Epithelial cell of prostate (primary cell): ENCODE measurements around the gene GHDC.
"Not testable (repeated sequence)": the region's sequence is repeated elsewhere in the genome, so short reads cannot be mapped to it uniquely, and the experiment has no call there.

Source experiments
- DNase-seq: peaks from one replicate; pipeline ENCODE4 v3.0.0-alpha.2; 2011; ENCODE audit warnings: low read depth, low spot score
- H3K27ac ChIP-seq: fragments of 450-650 bp; 2 replicates; pipeline ENCODE4 v1.5.1; 2017; ENCODE audit warnings: mild to moderate bottlenecking

The GHDC gene

DNA sequence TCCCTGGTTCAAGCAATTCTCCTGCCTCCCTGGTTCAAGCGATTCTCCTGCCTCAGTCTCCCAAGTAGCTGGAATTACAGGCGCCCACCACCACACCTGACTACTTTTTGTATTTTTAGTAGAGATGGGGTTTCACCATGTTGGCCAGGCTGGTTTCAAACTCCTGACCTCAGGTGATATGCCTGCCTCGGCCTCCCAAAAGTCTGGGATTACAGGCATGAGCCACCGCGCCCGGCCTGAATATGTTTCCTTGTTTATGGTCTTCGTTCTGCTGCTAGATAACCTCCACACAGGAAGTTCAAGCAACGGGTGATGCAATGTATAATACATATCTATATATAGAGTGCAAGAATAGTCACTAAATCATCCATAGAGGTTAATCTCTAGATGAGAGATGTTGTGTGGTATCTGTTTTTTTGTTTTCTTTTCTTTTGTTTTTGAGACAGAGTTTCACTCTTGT is 11.9 kb upstream of the GHDC start:
- DNase-seq, H3K27ac ChIP-seq: not testable (repeated sequence)

DNA sequence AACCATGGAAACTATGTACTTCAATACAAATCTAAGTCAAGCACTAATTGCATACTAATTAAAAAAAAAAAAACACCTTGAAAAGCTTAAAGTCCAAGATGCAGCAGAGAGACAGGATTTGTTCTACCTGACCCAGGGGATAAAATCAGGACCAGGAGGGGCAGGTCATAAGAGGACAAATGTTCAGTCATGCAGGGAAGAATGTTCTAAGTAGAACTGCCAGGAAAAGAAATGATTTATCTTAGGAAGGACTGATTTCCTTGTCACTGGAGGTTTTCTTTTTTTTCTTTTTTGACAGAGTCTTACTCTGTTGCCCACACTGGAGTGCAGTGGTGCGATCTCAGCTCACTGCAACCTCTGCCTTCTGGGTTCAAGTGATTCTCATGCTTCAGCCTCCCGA is 9.1 kb upstream of the GHDC start:
- DNase-seq: no peak
- no peak overlapping the region for H3K27ac ChIP-seq

DNA sequence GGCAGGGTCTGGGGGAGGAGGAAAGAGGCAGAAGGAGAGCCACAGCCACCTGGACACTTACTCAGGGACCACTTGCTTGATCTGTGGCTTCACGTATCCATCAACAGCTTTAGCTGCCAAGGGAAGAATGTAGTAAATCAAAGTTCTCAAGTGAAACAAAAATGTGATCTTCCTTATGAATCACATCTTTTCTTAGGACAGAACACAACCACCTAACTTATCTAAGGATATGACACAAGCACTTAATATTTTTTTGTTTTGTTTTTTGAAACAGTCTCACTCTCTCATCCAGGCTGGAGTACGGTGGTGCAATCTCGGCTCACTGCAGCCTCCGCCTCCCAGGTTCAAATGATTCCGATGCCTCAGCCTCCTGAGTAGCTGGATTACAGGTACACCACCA is 8.4 kb upstream of the GHDC start:
- DNase-seq: no peak

DNA sequence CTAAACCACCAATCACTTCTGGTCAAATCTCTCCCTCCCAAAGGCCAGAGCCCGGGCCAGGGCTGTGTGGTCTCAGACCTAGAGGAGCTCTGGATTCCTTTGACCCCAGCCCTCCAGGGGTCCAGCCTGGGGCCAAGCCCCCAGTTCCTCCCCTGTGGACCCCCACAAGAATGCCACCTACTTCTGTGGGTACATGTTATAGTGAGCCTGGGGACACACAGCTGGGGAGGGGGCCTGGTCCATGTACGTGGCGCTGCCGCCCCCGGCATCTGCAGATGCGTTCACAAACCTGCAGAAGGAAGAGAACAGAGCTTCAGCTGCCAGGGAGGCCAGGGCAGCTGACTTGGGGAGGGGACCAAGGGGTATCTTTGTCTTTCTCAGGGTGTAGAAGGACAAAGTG is 7.9 kb upstream of the GHDC start:
- H3K27ac ChIP-seq: no peak overlapping the region

More for the DNA sequence above, 8.4 kb upstream of the GHDC start:
- H3K27ac ChIP-seq: no peak overlapping the region

DNA sequence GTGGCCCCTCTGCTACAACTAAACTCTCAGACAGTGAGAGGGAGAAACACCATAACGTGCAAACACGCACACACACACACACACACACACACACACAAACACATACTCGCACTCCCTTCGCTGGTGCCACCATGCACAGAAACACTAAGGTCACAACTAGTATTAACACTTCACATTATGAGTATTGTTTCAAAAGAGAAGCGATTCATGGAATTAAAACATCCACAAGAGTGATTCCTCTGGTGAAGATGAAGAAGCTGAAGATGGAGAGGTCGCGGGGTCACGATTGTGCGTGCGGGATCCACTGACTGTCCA is 7.1 kb upstream of the GHDC start:
- H3K27ac ChIP-seq: no peak overlapping the region
- DNase-seq: no peak

More for the DNA sequence above, 7.9 kb upstream of the GHDC start:
- DNase-seq: no peak

DNA sequence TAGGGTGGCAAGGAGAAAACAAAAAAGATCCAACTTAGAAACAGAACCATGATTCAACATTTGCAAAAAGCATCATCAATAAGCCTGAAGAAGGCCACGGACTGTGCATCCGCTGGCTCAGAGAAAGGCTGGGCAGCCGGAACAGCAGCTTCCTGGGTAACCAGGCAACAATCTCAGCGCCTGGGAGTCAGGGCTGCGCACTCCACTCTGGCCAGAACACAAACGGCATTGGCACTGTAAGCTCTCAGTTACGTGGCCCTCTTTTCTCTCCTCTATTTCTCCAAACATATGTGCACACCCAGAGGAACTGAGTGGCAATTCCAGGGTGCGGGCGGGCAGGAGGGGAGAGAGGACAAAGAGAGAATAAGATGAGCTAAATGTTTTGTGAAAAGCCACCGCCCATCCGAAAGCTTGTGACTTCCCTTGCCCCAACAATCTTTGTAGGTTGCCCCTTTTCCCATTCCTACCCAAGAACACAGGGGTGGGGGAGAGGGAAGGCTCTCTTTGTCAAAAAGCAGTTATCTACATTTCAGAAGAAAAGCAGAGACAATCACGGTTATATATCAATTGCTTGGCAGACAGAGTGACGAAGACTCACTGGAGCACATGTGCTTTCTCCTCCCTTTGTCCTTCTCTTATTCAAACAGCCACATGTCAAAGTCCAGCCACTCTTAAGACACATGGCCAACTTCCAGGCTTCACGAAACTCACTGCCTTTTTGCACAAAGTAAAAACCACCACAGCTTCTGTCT is 6.6 kb upstream of the GHDC start:
- H3K27ac ChIP-seq: no peak overlapping the region
- no peak for DNase-seq

DNA sequence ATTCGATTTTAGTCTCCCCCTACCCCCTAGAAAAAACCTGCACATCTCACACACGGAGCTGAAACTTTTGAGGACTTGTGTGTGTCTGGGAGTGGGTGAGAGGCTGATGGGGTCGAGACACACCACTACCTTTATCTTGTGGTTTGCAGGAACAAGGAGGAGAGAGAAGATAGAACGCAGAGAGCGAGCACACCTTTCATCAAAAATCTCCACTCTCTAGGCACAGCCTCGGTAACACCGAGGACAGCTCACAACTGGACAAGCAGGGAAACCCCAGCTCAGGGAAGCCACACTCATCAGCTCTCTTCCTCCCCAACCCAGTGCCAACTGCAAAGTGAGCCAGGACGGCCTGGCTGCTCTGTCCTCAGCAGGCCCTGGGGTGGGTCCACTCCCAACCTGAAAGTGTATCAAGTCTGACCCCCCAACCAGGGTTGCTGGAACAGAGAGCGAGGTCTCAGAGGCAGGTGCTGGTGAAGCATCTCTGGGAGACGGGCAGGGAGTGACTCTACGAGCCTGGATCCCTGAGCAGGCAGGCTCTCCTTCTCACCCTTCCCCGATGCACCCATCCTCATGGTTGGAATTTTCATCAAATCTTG is 5.2 kb upstream of the GHDC start:
- DNase-seq: no peak
- no peak overlapping the region for H3K27ac ChIP-seq

DNA sequence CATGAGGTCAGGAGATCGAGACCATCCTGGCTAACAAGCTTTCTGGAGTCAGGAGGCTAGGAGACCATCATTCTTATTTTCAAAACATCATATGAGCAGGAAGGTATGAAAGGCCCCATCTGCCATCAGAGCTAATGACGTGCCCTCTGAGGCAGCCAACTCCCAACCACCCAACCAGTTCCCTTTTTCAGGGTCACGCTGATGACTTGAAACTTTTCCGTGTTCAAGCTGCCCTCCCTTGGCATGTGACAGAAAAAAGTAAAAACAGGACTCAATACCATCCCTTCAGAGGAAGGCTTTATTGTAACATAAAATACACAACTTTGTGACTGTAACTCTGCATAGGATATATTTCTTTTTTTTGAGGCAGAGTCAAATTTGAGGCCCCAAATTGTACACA is 4.6 kb upstream of the GHDC start:
- no peak overlapping the region for H3K27ac ChIP-seq
- DNase-seq: no peak

DNA sequence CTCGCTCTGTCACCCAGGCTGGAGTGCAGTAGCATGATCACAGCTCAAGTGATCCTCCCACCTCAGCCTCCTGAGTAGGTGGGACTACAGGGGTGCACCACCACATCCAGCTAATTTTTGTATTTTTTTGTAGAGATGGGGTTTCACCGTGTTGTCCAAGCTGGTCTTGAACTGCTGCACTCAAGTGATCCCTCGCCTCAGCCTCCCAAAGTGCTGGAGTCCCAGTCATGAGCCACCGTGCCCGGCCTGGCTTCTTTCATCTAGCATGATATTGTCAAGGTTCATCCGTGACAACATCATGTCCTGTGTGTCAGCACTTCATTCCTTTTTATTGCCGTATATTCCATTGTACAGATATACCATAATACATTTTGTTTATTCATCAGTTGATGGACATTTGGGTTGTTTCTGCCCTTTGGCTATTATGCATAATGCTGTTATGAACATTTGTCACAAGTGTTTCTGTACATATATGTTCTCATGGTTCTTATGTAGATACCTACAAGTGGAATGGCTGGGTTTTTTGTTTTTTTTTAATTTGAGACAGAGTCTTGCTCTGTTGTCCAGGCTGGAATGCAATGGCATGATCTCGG is 3.4 kb upstream of the GHDC start:
- H3K27ac ChIP-seq: no peak overlapping the region
- DNase-seq: no peak

DNA sequence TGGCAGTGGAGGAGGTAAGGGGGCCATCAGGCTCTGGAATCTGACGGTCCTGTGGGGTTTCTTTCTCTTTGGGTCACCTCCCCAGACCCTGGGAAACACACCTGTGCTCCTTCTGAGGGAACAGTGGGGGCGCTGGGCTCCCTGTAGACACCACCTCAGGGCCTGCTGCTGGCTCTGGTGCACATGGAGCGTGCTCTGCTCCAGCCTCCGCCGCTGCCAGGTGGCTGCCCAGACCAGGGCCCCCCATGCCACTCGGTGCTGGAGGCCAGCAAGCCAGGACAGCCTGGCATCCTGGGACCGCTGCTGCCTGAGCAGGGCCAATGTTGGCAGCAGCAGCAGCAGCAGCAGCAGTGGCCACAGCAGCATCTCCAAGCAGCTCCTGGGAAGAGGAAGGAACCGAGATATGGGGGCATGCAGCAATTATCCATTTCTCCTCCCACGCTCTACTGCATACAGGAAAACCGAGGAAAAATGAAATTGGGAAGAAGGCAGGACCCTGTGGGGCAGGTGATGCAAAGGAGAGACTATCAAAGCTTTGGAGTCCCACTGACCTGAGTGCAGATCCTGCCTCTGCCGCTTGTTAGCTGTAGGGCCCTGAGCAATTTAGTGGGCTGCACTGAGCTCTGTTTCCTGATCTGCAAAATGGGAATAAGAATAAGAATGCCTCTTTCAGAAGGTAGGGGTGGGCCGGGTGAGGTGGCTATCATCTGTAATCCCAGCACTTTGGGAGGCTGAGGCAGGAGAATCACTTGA is 902 bp downstream of the GHDC start:
- H3K27ac ChIP-seq: no peak overlapping the region
- no peak for DNase-seq

DNA sequence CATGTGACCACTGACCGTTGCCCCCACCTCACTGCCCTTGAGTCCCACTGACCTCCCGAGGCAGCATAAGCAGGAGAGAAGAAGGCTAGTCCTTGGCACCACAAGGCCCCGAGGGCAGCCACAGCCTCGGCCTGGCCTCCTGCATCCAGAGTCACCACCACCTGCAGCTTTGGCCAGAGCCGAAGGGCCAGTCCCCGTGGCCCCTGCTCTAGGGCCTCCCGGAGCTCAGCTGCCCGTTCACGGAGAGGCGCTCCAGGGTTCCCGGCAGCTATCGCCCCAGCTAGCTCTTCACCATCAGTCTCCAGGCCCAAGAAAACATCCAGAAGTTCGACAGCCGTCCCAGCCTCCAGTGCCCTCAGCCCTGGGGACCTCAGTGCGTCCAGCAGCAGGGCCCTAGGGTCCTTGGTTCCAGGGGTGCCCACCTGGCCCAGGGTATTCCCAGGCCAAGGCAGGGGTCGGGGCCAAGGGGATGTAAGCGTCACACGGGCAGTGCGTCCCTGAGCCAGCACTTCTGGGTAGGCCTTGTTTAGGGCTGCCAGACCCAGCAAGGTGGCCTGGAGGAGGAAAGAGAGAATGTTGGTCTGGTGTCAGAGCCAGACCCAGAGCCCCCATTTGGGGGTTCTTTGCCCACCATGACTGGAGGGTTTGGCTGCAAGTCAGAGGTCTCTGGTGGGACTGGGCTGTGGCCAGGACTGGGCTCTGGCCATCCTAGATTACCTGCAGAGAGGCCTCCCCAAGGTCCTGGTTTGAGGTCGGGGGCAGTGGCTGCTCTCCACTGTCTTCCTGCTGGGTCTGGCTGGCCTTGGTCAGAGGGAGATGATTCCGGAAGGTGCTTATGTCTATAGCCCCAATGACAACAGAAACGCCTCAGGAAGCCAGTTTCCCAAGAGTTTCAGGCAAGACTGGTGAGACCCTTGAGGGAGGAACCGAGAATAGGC is 1.8 kb downstream of the GHDC start:
- H3K27ac ChIP-seq: no peak overlapping the region
- no peak for DNase-seq

DNA sequence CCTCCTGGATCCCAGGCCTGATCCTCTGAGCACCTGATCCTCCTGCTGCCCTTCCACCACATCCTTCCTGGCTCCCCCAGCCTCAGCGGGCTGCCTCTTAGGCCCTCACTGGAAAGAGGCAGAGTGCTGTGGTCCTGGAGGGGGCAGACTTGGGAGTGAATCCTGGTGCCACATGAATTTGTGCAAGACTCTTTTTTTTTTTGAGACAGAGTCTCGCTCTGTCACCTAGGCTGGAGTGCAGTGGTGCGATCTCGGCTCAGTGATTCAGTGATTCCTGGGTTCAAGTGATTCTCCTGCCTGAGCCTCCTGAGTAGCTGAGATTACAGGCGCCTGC is 3.1 kb downstream of the GHDC start:
- no peak for DNase-seq
- no peak overlapping the region for H3K27ac ChIP-seq

DNA sequence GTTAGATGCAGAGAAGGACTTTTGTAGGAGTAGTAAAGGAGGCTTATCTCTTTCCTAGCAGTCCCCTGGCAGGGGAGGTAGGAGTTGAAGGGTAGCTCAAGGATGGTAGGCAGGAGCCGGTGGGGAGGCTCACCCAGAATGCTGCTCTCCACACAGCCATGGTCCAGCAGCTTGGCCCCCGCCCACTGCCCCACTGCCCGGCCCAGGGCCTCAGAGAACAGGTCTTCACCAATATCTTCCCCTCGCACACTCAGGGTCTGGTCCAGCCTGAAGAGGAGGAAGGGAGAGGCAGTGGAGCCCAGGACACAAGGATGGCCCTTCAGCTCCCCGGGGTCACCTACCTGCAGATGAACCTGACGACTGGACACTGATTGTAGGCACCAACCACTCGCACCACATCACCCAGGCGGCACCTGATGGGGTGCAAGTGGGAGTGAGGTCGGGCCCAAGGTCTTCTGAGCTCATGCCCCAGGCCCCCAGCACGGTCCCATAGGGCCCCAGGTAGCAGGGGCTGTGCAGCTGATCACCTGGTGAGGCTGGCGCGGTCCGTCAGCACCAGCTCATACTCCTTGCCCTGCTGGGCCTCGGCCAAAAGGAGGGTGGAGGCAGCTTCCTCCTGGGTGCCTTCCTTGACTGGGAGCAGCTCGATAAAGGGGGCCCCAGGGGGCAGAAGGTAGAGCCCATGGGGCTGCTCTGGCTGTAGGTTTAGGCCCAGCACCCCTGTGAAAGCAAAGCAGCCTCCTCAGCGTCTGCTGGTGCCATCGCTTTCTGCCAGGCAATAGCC is 3.6 kb downstream of the GHDC start:
- DNase-seq: no peak
- no peak overlapping the region for H3K27ac ChIP-seq

DNA sequence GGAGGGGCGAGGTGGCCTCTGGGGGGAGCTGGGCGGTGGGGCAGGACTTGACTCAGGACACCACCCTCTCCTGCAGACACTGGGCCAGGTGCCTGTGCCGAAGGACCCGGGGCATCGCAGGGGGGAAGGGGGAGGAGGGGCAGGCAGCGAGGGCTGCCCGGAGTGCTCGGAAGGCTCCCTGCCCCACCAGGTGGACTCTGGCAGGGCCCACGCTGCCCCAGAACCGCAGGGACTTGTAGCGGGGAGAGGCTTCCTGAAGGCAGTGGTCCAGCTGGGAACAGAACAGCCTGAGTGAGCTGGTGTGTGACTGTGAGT is 4.7 kb downstream of the GHDC start:
- H3K27ac ChIP-seq: no peak overlapping the region
- no peak for DNase-seq

DNA sequence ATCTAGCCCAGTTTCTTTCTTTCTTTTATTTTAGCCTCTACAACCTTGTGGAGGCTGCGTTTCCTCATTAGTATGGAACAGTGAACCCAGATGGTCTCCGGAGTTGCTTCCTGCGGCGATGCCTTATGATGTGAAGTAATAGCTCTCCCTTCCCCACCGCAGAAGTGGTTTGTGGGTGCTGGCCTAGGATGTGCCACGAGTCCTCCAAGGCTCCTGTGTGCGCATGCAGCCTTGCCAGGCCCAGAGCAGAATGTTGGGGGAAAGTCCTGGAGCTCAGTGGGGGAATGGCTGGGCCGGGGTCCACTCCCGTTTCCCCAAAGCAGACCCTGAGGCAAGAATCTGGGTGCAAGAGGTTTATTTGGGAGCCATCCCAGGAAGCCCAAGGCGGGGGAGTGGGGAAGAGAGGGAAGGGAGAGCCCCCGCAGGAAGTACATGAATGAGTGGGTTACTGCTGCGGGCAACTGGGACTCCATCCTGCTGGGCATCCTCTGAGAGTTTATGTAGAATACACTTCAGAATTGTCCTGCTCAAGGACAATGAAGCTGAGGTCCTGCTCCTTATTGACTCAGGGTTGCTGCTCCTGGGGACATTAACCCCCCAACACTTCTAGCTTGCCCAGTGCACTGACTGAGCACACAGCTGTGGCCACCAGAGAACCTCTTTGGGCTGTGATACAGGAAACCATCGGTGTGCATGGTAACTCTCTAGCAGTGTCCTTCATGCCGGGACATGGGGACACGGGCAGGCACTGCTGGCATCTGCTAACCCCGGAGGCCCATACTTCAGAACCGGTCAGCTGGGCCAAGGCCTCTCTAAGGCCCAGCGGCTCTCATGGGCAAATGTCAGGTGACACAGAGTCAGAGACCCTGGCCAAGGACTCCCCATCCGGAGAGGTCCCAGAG is 5.3 kb downstream of the GHDC start:
- H3K27ac ChIP-seq: no peak overlapping the region
- DNase-seq: no peak

DNA sequence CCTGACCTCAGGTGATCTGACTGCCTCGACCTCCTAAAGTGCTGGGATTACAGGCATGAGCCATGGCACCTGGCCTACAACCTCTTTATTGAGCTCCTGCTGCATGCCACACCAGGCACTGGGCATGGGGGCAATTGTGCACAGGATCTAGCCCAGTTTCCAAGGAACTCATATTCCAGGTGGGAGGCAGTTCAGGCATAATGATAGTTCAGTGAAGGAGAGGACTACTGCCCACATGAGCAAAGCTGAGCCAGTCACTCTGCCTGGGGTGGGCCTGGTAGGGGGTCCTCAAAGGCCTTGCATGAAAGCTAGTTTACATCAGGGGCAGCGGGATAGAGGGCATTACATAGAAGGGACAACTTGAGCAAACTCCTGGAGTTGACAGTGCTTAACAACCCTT is 6.5 kb downstream of the GHDC start:
- H3K27ac ChIP-seq: no peak overlapping the region
- DNase-seq: no peak

DNA sequence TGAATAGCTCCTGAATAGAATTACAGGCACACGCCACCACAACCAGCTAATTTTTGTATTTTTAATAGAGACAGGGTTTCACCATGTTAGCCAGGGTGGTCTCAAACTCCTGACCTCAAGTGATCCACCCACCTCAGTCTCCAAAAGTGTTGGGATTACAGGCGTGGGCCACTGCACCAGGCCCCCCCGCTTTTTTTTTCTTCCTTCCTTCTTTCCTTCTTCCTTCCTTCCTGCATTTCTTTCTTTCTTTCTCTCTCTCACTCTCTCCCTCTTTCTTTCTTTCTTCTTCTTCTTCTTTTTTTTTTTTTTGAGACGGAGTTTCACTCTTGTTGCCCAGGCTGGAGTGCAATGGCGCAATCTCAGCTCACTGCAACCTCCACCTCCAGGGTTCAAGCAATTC is 8.1 kb downstream of the GHDC start:
- DNase-seq, H3K27ac ChIP-seq: not testable (repeated sequence)

DNA sequence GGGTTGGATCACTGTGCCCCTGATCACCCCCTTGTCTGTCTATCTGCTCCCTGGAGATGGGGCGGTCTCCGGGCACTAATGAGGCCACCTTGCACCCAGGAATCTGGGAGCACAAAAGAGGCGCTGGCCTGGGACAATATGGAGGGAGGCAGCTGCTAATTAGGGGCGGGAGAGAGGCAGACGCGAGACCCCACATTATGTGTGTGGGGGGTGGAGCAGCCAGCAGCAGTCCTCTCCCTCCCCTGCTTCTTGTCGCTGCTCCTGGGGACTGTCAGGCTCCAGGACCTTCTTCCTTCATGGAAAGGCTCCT is 8.7 kb downstream of the GHDC start:
- H3K27ac ChIP-seq: no peak overlapping the region
- DNase-seq: no peak
